Esophagus mucosa (tissue), 1 donor: Measurements from ENCODE around the gene ERCC4. TPM values are rescaled to one million over a fixed set of nuclear protein-coding genes. Genes with fewer than 3 reads are reported as not detected.
A peak's percentile ranks its signal among the peaks of the same experiment; 100 is the strongest.
"Not testable (repeated sequence)": the region's sequence is repeated elsewhere in the genome, so short reads cannot be mapped to it uniquely, and the experiment has no call there.

ENCODE experiments used
- ATAC-seq: fragments of 200-7000 bp; cut with Tn5 transposase; one replicate; pipeline ENCODE4 v1.9.1; 2020
- total RNA-seq: library from RNA; stranded (reverse); gene quantifications from one replicate; pipeline ENCODE4 v1.2.4, GENCODE V29; 2023
- donor health status: DM: yes; HTN: yes; CAD: no.

ERCC4 gene
- 5.3 TPM for total RNA-seq

- peak; percentile 99 for ATAC-seq
Measured at GRCh38 chr16:13919683-13920509, at the start of gene ERCC4. TSS of gene ERCC4 (plus strand) at chr16:13920154. CDS start at chr16:13920166, 12 bp downstream.

GRCh38 chr16:13873835-13874438, 46.0 kb upstream of the ERCC4 start:
- no peak for ATAC-seq

- ATAC-seq, result no peak
Measured at GRCh38 chr16:13875614-13876284, 44.2 kb upstream of the ERCC4 start.

GRCh38 chr16:13883276-13883675, 36.7 kb upstream of the ERCC4 start:
- no peak for ATAC-seq

GRCh38 chr16:13883881-13884280, 36.1 kb upstream of the ERCC4 start:
- ATAC-seq, result no peak

- ATAC-seq, result no peak
Measured at GRCh38 chr16:13885700-13886099, 34.3 kb upstream of the ERCC4 start.

GRCh38 chr16:13886608-13887007, 33.3 kb upstream of the ERCC4 start:
- ATAC-seq, result no peak

GRCh38 chr16:13889323-13889722, 30.6 kb upstream of the ERCC4 start:
- not testable (repeated sequence) for ATAC-seq

GRCh38 chr16:13892301-13892700, 27.7 kb upstream of the ERCC4 start:
- ATAC-seq, result no peak

- no peak for ATAC-seq
Measured at GRCh38 chr16:13895516-13895915, 24.4 kb upstream of the ERCC4 start.

GRCh38 chr16:13896543-13897182, 23.3 kb upstream of the ERCC4 start:
- no peak for ATAC-seq

- no peak for ATAC-seq
Measured at GRCh38 chr16:13897806-13898205, 22.1 kb upstream of the ERCC4 start.

- no peak for ATAC-seq
Measured at GRCh38 chr16:13898233-13898632, 21.7 kb upstream of the ERCC4 start.

- ATAC-seq, result no peak
Measured at GRCh38 chr16:13902052-13902451, 17.9 kb upstream of the ERCC4 start.

- ATAC-seq, result no peak
Measured at GRCh38 chr16:13902677-13903076, 17.3 kb upstream of the ERCC4 start.

- no peak for ATAC-seq
Measured at GRCh38 chr16:13904179-13904691, 15.7 kb upstream of the ERCC4 start.

- ATAC-seq, result not testable (repeated sequence)
Measured at GRCh38 chr16:13904822-13905221, 15.1 kb upstream of the ERCC4 start.

- ATAC-seq, result no peak
Measured at GRCh38 chr16:13906168-13907089, 13.5 kb upstream of the ERCC4 start.

- ATAC-seq, result no peak
Measured at GRCh38 chr16:13907431-13907830, 12.5 kb upstream of the ERCC4 start.

- no peak for ATAC-seq
Measured at GRCh38 chr16:13909069-13909468, 10.9 kb upstream of the ERCC4 start.

- ATAC-seq, result peak; percentile 69
Measured at GRCh38 chr16:13909872-13910303, 10.1 kb upstream of the ERCC4 start.

GRCh38 chr16:13911306-13911705, 8.6 kb upstream of the ERCC4 start:
- no peak for ATAC-seq
